Colon (tissue), 2 donors: Measurements from ENCODE around the gene PDZD8.
"Not testable (repeated sequence)": the region's sequence is repeated elsewhere in the genome, so short reads cannot be mapped to it uniquely, and the experiment has no call there.

Experiments used
- FAIRE-seq: peaks from 2 replicates; lab custom pipeline; 2012; peaks lifted over from hg19 to GRCh38; lab: Jason Lieb, UNC
- donor health status: control.
- donor health status: control.

Gene PDZD8

DNA sequence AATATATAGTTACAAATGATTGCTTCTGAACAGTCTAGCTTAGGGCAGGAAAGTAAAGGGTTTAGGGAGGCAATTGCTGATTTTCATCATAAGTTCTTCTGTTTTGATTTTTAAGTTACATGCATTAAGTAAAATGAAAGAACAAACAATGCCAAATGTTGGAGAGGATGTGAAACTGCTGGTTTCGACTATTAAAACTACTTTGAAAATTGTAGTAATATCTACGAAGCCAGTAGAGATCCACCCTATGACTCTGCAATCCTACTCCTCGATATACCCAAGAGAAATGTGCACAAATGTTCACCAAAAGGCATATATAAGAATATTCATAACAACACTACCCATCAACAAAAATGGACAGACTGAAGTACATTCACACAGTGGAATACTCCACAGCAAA, 24.3 kb downstream of the PDZD8 start:
- no peak for FAIRE-seq

- peak; percentile 47 for FAIRE-seq
Observed at GRCh38 chr10:117348236-117348635, 27.0 kb downstream of the PDZD8 start.

GRCh38 chr10:117346574-117346973, 28.7 kb downstream of the PDZD8 start:
- FAIRE-seq, result no peak

- no peak for FAIRE-seq
Observed at GRCh38 chr10:117345143-117345542, 30.1 kb downstream of the PDZD8 start.

- no peak for FAIRE-seq
Observed at GRCh38 chr10:117342641-117343040, 32.6 kb downstream of the PDZD8 start.

GRCh38 chr10:117341061-117341460, 34.2 kb downstream of the PDZD8 start:
- no peak for FAIRE-seq

DNA sequence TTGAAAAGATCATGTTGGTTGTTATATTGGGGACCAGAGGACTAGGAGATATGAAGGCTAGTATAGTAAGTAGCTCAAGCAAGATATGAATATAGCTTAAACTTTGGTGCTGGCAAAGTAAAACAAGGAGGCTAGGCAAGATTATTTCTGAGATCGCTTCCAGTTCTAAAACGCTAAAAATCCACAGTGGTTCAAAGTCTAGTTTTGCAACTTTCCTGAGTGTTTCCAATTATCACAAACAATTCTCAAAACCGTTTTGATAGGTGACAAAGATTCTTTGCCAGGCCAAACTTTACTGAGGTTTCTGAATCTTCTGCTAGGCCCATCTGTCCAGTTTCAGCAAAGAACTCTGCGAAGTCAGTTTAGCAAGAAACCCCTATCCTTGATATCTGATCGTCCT, 35.3 kb downstream of the PDZD8 start:
- FAIRE-seq, result no peak

DNA sequence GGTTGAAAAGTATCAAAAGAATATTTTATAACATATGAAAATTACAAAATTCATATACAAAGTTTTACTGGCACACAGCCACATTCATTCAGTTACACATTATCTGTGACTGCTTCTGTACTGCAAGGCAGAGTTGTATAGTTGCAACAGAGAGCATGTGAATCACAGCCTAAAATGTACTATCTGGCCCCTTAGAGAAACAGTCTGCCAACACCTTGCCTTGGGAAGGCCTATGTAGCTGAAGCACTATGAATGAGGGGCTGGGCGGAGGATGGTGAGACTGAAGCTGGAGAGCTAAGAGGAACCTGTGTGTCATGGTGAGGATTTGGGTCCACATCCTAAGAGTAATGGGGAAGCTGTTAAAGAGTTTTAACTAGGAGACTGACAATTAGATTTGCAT, 35.7 kb downstream of the PDZD8 start:
- no peak for FAIRE-seq

GRCh38 chr10:117334926-117335325, 40.3 kb downstream of the PDZD8 start:
- FAIRE-seq, result no peak

- no peak for FAIRE-seq
Observed at GRCh38 chr10:117334066-117334465, 41.2 kb downstream of the PDZD8 start.

- FAIRE-seq, result no peak
Observed at GRCh38 chr10:117327262-117327661, 48.0 kb downstream of the PDZD8 start.

DNA sequence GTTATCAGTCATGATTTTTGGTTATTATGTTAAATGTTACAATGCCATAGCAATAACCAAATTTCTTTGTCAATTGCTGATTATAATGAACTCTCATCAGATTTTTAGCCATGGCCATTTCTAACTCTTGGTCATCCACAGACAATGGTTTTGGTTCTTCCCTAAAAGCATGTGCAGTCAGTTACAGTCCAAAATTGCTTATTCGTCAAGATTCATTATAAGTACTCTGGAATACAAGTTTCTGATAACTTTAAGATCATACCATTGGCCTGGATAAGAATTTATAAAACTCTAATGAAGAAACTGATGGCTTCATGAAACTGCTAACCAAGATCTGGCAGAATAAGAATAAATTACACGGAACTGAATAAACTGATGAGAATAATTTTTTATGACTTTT, 50.9 kb downstream of the PDZD8 start:
- FAIRE-seq, result no peak

GRCh38 chr10:117322260-117322659, 53.0 kb downstream of the PDZD8 start:
- FAIRE-seq, result no peak

DNA sequence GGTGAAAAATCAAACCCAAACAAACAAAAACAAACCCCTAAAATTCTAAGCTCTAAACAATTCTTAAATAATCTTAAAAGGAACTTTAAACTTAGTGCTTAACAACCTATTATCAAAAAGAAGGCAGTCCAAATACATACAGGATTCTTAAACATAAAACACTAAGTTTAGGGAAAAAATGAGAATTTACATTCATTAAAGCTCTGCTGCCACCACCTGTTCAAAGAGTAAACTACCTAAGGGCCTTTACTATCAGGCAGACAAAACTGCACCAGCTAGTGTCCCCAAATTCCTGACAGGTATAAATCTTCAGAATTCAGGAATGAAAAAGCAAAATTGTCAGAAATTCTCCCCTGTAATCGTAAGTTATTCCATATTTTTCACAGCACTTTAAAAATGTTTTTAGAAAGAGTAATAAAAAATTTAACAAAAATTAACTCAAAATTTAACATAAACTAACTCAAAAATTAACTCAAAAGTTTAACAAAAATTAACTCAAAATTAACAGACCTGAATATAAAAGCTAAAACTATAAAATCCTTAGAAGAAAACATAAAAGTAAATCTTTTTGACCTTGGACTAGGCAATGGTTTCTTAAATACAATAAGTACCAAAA, 55.1 kb downstream of the PDZD8 start:
- FAIRE-seq, result peak; percentile 83

DNA sequence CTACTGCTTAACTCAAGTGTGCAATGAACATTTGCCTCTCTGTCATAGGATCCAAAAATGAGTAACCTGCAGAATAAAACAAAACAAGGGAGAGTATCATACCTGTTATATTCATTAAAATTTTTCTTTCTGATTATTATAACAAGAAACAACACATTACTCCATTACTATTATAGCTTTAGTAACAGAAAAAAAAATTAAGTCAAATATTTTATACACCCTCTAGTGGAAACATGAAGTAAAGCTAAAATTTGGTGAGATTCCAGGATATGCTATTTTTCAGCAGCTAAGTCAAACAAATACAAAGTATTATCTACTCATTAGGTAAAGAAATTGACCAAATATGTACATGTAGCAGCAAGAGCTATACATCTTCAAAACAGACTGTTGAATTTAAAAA, 56.3 kb downstream of the PDZD8 start:
- no peak for FAIRE-seq

DNA sequence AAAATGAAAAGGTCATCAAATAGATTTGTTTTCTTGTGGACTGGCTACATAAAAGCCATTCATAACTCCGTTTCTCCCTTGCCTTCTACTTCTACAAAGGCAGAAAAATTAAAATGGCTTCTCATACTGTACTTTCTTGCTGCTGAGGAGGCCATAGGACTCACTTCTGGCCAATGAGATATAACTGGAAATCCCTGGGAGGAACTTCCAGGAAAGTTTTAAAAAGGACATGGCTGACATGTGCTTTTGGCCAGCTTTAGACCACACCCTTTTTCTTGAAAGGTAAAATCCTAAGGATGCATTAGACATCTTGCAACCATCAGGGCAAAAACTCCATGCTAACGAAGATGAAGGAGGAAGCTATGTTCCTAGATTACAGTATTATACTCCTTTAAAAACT, 58.5 kb downstream of the PDZD8 start:
- FAIRE-seq, result no peak

- FAIRE-seq, result no peak
Observed at GRCh38 chr10:117313641-117314040, 61.6 kb downstream of the PDZD8 start.

DNA sequence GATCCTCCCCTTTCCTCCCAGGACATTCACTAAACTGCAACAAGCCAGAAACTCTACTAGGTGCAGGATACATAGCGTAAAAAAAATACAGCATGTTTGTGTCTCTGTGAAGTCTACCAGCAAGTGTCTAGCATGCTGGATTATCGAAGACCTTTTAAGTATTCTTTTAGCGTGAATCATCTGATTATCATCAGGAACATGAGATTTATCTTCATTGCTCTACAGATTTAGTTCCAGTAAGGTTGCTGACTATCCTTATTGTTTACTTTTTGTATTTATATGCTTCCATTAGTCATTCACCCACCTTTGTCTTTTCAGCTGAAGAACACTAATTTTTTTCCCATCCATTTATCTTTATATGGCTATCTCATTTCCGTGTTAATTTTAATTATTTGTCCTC, 62.8 kb downstream of the PDZD8 start:
- no peak for FAIRE-seq

GRCh38 chr10:117311261-117311660, 64.0 kb downstream of the PDZD8 start:
- FAIRE-seq, result no peak

GRCh38 chr10:117306674-117307073, 68.6 kb downstream of the PDZD8 start:
- FAIRE-seq, result peak; percentile 21

GRCh38 chr10:117303451-117303850, 71.8 kb downstream of the PDZD8 start:
- FAIRE-seq, result not testable (repeated sequence)

- FAIRE-seq, result no peak
Observed at GRCh38 chr10:117300671-117301070, 74.6 kb downstream of the PDZD8 start.

GRCh38 chr10:117299435-117299834, 75.8 kb downstream of the PDZD8 start:
- FAIRE-seq, result no peak

DNA sequence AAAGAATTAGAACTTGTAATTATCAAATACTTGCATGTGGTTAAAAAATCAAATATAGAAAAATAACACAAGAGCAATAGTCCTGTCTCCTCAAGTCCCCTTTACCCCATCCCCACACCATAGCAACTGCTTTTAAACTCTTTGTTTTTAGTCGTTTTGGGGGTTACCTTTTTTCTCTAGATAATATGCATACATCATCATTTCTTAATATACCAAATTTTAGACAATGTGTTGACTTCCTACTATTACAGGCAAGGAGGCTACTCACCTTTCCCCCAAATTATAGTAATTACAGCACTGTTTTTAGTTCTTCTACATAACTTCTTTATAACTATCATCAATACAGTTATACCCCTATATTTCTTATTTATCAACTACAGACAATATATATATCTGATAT, 77.0 kb downstream of the PDZD8 start:
- no peak for FAIRE-seq

DNA sequence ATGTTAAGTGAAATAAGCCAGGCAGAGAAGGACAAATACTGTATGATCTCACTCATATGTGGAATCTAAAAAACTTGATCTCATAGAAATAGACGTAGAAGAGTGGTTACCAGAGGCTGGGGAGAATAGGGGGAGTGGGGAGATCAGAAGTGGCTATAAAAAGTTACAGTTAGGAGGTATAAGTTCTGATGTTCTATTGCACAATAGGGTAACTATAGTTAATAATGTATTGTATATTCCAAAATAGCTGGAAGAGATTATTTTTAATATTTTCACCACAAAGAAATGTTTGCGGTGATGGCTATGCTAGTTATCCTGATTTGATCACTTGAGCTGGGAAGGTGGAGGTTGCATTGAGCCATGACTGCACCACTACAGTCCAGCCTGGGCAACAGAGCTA, 80.5 kb downstream of the PDZD8 start:
- no peak for FAIRE-seq
